Measurements from ENCODE around the gene PPDPF. TPM values are rescaled to one million over a fixed set of nuclear protein-coding genes. Genes with fewer than 3 reads are reported as not detected.
"Not testable (repeated sequence)": the region's sequence is repeated elsewhere in the genome, so short reads cannot be mapped to it uniquely, and the experiment has no call there.

Gene PPDPF
- total and polyA plus RNA-seq, 12 donors: 186 to 433 (median 270) TPM

DNA sequence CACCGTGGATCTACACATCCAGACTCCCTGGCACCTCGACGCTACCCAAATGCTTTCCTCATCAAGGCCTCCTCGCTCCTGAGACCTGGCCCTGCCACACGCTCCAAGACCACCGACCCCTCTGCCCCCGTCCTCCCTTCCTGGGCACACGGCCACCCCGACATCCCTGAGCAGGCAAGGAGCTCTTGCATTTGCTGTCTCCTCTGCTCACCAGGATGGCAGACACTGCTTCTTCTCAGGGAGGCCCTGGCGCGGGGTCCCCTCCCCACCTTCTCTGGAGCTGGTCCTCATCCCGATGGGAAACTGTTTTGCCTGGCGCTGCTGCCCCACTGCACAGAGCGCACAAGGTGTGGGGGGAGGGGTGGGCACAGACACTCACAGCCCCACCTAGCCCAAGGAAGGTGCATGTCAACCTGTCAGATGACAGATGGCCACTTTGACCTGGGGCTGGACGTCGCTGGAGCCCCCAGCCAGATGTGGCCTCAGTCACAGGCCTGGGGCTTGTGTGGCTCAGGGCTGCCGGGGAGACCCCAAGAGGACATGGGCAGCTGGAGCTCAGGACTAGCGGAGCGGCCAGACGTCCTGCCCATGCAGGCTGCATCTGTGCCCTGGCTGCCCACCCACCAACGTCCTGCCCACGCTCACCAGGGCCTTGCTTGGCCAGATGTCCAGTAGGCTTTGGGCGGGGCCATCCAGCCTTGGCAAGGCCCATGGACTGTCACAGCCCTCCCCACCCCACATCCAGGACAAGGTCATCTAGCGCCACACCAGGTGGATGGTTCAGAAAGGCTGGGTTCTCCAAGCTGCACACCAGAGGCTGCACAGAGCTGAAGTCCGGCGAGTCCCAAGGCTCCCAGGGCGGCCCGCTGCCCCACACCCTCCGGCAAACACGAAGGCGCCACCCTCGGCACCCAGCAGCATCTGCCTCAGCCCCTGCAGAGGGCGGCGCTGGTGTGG is 41.9 kb upstream of the PPDPF start:
- H3K36me3 ChIP-seq: no peaks in the 10 kb centered on the region
- no peak overlapping the region for H3K27ac ChIP-seq
- H3K9me3 ChIP-seq: no peaks in the 10 kb centered on the region
- H3K27me3 ChIP-seq: peaks cover 13 to 90% (median 81%) of the 10 kb centered on the region in 7 donors
- TF ChIP-seq CTCF (IDR thresholded peaks at IDR 0.05): no peak
- WGBS, 2 donors: 84 to 85% methylated on average over 34 of the region's 34 CpGs
- H3K4me3 ChIP-seq: no peak overlapping the region
- ATAC-seq (no peak), DNase-seq (no peak)
- intact Hi-C loops (cut with DNase I): loop anchor here in 1 of 10 donors (10.0 kb wide), 1 partner anchor 1684 kb away; no protein-coding TSS in a partner anchor
- H3K4me1 ChIP-seq: peaks cover 0 to 14% (median 9%) of the 10 kb centered on the region in 9 donors

GRCh38 chr20:63479695-63480419 is 40.7 kb upstream of the PPDPF start:
- peaks cover 0 to 26% (median 12%) of the 10 kb centered on the region in 9 donors for H3K4me1 ChIP-seq
- ATAC-seq, H3K4me3 ChIP-seq, DNase-seq, H3K9me3 ChIP-seq, H3K36me3 ChIP-seq, H3K27ac ChIP-seq: not testable (repeated sequence)
- 57 to 64% methylated on average over 32 of the region's 32 CpGs for WGBS, 2 donors
- intact Hi-C loops (cut with DNase I): loop anchor here in 1 of 10 donors (10.0 kb wide), 1 partner anchor 1685 kb away; no protein-coding TSS in a partner anchor
- H3K27me3 ChIP-seq: peaks cover 6 to 79% (median 71%) of the 10 kb centered on the region in 7 donors

- TF ChIP-seq CTCF (IDR thresholded peaks at IDR 0.05): no peak
- DNase-seq: no peak
- H3K4me3 ChIP-seq: no peak overlapping the region
- peaks cover 0 to 31% (median 12%) of the 10 kb centered on the region in 9 donors for H3K4me1 ChIP-seq
- peaks cover 6 to 73% (median 56%) of the 10 kb centered on the region in 7 donors for H3K27me3 ChIP-seq
- H3K9me3 ChIP-seq: peaks cover 0 to 3% (median 0%) of the 10 kb centered on the region in 11 donors
- intact Hi-C loops (cut with DNase I): no loop called here
- 65 to 71% methylated on average over 12 of the region's 12 CpGs for WGBS, 2 donors
- no peak for ATAC-seq
- no peak overlapping the region for H3K27ac ChIP-seq
- no peaks in the 10 kb centered on the region for H3K36me3 ChIP-seq
These were observed 39.1 kb upstream of the PPDPF start for GRCh38 chr20:63481503-63481902.

DNA sequence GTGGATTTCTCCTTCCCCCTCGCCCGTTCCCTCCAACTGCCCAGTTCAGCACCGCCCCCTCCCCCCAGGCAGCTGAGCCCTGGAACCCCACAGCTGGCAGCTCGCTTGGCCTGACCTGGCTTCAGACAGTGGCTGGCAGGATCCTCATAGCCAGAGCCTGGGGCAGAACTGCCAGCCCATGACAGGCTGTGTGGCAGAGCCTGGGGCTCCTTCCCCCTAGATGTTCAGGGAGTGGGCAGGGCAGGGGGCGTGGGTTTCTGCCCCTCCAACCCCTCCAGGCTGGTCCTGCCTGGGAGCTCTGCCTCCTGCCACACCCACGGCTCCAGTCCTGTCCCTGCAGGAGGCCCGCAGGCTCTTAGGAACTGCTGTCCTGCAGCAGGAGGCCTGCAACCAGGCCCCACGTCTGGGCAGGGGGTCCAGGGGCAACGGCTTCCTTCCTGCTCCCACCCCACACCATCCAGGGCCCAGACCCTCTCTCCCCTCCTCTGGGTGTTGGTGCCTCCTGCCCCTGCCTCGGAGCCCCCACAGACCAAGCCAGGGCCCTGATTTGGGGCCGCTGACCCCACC is 38.5 kb upstream of the PPDPF start:
- intact Hi-C loops (cut with DNase I): no loop called here
- Histone ChIP-seq H3K36me3 (no peaks in the 10 kb centered on the region), H3K4me3 (no peak overlapping the region), H3K9me3 (peaks cover 0 to 3% (median 0%) of the 10 kb centered on the region in 11 donors), H3K4me1 (peaks cover 0 to 31% (median 12%) of the 10 kb centered on the region in 9 donors), H3K27ac (no peak overlapping the region), H3K27me3 (peaks cover 6 to 67% (median 51%) of the 10 kb centered on the region in 7 donors)
- DNase-seq (no peak), ATAC-seq (peak in 1 of 8 donors; percentile 5)
- WGBS, 2 donors: 43 to 44% methylated on average over 11 of the region's 11 CpGs
- no peak for TF ChIP-seq CTCF (IDR thresholded peaks at IDR 0.05)

All from heart right ventricle (tissue), 16 donors.